ENCODE results near the gene CCL4.

Gene CCL4

GRCh38 chr17:36117505-36118382 is 14.1 kb downstream of the CCL4 start:
- TF ChIP-seq CTCF (IDR thresholded peaks at IDR 0.05): no peak

- no peak for TF ChIP-seq CTCF (IDR thresholded peaks at IDR 0.05)
Measured at GRCh38 chr17:36118477-36119353, 15.1 kb downstream of the CCL4 start.

GRCh38 chr17:36120221-36120620 is 16.6 kb downstream of the CCL4 start:
- no peak for TF ChIP-seq CTCF (IDR thresholded peaks at IDR 0.05)

GRCh38 chr17:36123431-36123830 is 19.8 kb downstream of the CCL4 start:
- no peak for TF ChIP-seq CTCF (IDR thresholded peaks at IDR 0.05)

GRCh38 chr17:36124879-36125824 is 21.5 kb downstream of the CCL4 start:
- no peak for TF ChIP-seq CTCF (IDR thresholded peaks at IDR 0.05)

GRCh38 chr17:36127199-36127893 is 23.7 kb downstream of the CCL4 start:
- TF ChIP-seq CTCF (IDR thresholded peaks at IDR 0.05): no peak

Measured in LNCAP (cell line).